SU-DHL-6 (cell line): ENCODE measurements around the gene BMPR1A.

Experiments
- H2AFZ ChIP-seq: fragments of 200-600 bp; sonication (generic); 2 replicates; pipeline ENCODE4 v1.6.1; 2014; ENCODE audit warnings: low read depth, mild to moderate bottlenecking, moderate library complexity, mixed read lengths, antibody characterized with exemption, low read length; ENCODE audit not compliant: severe bottlenecking
- H3F3A ChIP-seq: fragments of 200-600 bp; shearing (Covaris generic); 2 replicates; pipeline ENCODE4 v1.6.0; 2016; ENCODE audit warnings: antibody characterized with exemption, mild to moderate bottlenecking; ENCODE audit not compliant: insufficient read depth
- H3K27ac ChIP-seq: fragments of 200-600 bp; sonication (generic); 2 replicates; pipeline ENCODE4 v1.5.1; 2016; ENCODE audit warnings: low read depth, mild to moderate bottlenecking, low read length, moderate library complexity, mixed read lengths
- H3K27me3 ChIP-seq: fragments of 200-600 bp; sonication (generic), shearing (Covaris generic); 2 replicates; pipeline ENCODE4 v1.6.0; 2014; ENCODE audit warnings: mild to moderate bottlenecking, low read length
- H3K36me3 ChIP-seq: fragments of 200-600 bp; sonication (generic); 2 replicates; pipeline ENCODE4 v1.6.1; 2014; ENCODE audit warnings: mild to moderate bottlenecking, low read length, mixed read lengths
- H3K4me2 ChIP-seq: fragments of 300-600, 200-600 bp; shearing (Covaris generic), sonication (generic); 2 replicates; pipeline ENCODE4 v1.6.0; 2014; ENCODE audit warnings: low read length, low read depth, mild to moderate bottlenecking; ENCODE audit not compliant: poor library complexity, severe bottlenecking
- H3K4me3 ChIP-seq: fragments of 200-600 bp; sonication (generic); 2 replicates; pipeline ENCODE4 v1.5.1; 2014; ENCODE audit warnings: antibody characterized with exemption, low read length, mild to moderate bottlenecking, mixed read lengths; ENCODE audit not compliant: insufficient read depth, poor library complexity, severe bottlenecking
- H3K79me2 ChIP-seq: fragments of 200-600 bp; sonication (generic); 2 replicates; pipeline ENCODE4 v1.6.1; 2014; ENCODE audit warnings: mild to moderate bottlenecking, low read length, moderate library complexity; ENCODE audit not compliant: insufficient read depth
- H3K9ac ChIP-seq: fragments of 200-600 bp; sonication (generic); 2 replicates; pipeline ENCODE4 v1.7.0; 2014; ENCODE audit warnings: mild to moderate bottlenecking, low read length
- H3K9me2 ChIP-seq: fragments of 200-600 bp; sonication (generic); replicated peaks from 2 replicates; pipeline ENCODE4 v1.6.1; 2014; ENCODE audit warnings: low read length; ENCODE audit not compliant: insufficient read depth
- H3K9me3 ChIP-seq: fragments of 200-600 bp; sonication (generic); 2 replicates; pipeline ENCODE4 v1.6.1; 2014; ENCODE audit warnings: low read length, mixed read lengths; ENCODE audit not compliant: insufficient read depth
- H4K20me1 ChIP-seq: fragments of 200-600 bp; sonication (generic); 2 replicates; pipeline ENCODE4 v1.6.1; 2014; ENCODE audit warnings: low read depth, mild to moderate bottlenecking, antibody characterized with exemption, low read length, moderate library complexity, mixed read lengths
- EZH2phosphoT487 ChIP-seq: fragments of 200-600 bp; sonication (generic), shearing (Covaris generic); conservative IDR thresholded peaks from 2 replicates; pipeline ENCODE4 v1.6.1; 2018; ENCODE audit warnings: mild to moderate bottlenecking, antibody characterized with exemption, low read length, moderate library complexity, mixed read lengths
- TF ChIP-seq, protein P1 (sequence below): fragments of 200-600 bp; sonication (generic); IDR thresholded peaks from one replicate; pipeline ENCODE4 v1.5.1; 2017; ENCODE audit warnings: antibody characterized with exemption, mild to moderate bottlenecking, low read length, moderate library complexity; ENCODE audit not compliant: insufficient read depth, poor library complexity, severe bottlenecking

BMPR1A gene

DNA sequence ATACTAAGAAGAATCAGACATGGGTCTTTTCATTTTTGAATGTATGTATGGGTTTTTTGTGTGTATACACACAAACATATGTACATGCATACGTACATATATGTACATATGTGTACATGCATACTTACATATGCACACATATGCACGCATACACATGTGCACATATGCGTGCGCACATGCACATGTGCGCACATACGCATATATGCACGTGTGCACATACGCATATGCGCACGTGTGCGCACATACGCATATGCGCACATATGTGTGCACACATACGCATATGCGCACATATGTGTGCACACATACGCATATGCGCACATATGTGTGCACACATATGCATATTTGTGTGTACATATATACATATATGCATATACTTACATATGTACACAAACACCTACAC is 4.9 kb upstream of the BMPR1A start:
- Histone ChIP-seq H3K9me2 (no peaks in the 10 kb centered on the region), H3K27me3 (no peaks in the 10 kb centered on the region), H2AFZ (no peak overlapping the region), H4K20me1 (no peaks in the 10 kb centered on the region), H3K36me3 (no peaks in the 10 kb centered on the region), H3K9ac (no peak overlapping the region), H3K9me3 (no peaks in the 10 kb centered on the region), H3K79me2 (peaks cover 7% of the 10 kb centered on the region), H3F3A (peaks cover 37% of the 10 kb centered on the region), H3K27ac (no peak overlapping the region), H3K4me2 (no peak overlapping the region), H3K4me3 (no peak overlapping the region)
- no peak for TF ChIP-seq EZH2phosphoT487
- TF ChIP-seq, protein P1, sequence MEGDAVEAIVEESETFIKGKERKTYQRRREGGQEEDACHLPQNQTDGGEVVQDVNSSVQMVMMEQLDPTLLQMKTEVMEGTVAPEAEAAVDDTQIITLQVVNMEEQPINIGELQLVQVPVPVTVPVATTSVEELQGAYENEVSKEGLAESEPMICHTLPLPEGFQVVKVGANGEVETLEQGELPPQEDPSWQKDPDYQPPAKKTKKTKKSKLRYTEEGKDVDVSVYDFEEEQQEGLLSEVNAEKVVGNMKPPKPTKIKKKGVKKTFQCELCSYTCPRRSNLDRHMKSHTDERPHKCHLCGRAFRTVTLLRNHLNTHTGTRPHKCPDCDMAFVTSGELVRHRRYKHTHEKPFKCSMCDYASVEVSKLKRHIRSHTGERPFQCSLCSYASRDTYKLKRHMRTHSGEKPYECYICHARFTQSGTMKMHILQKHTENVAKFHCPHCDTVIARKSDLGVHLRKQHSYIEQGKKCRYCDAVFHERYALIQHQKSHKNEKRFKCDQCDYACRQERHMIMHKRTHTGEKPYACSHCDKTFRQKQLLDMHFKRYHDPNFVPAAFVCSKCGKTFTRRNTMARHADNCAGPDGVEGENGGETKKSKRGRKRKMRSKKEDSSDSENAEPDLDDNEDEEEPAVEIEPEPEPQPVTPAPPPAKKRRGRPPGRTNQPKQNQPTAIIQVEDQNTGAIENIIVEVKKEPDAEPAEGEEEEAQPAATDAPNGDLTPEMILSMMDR: no peak

GRCh38 chr10:86752311-86752710 is 4.1 kb upstream of the BMPR1A start:
- no peaks in the 10 kb centered on the region for H4K20me1 ChIP-seq
- H3K4me2 ChIP-seq: peak overlapping the region; percentile 86
- TF ChIP-seq, protein P1: no peak
- TF ChIP-seq EZH2phosphoT487: no peak
- no peaks in the 10 kb centered on the region for H3K9me2 ChIP-seq
- no peak overlapping the region for H2AFZ ChIP-seq
- no peak overlapping the region for H3K9ac ChIP-seq
- H3K27me3 ChIP-seq: no peaks in the 10 kb centered on the region
- H3K4me3 ChIP-seq: no peak overlapping the region
- H3K9me3 ChIP-seq: no peaks in the 10 kb centered on the region
- H3K79me2 ChIP-seq: peaks cover 11% of the 10 kb centered on the region
- peaks cover 37% of the 10 kb centered on the region for H3F3A ChIP-seq
- no peaks in the 10 kb centered on the region for H3K36me3 ChIP-seq
- H3K27ac ChIP-seq: peak overlapping the region; percentile 86

GRCh38 chr10:86753051-86753450 is 3.4 kb upstream of the BMPR1A start:
- Histone ChIP-seq H3K9me2 (no peaks in the 10 kb centered on the region), H3K4me2 (peak overlapping the region; percentile 86), H3K27ac (peak overlapping the region; percentile 86), H3K9me3 (no peaks in the 10 kb centered on the region), H3K9ac (peak overlapping the region; percentile 41), H3K4me3 (peak overlapping the region; percentile 17), H4K20me1 (peaks cover 4% of the 10 kb centered on the region), H2AFZ (no peak overlapping the region), H3F3A (peaks cover 44% of the 10 kb centered on the region), H3K36me3 (no peaks in the 10 kb centered on the region), H3K27me3 (no peaks in the 10 kb centered on the region), H3K79me2 (peaks cover 19% of the 10 kb centered on the region)
- no peak for TF ChIP-seq EZH2phosphoT487

DNA sequence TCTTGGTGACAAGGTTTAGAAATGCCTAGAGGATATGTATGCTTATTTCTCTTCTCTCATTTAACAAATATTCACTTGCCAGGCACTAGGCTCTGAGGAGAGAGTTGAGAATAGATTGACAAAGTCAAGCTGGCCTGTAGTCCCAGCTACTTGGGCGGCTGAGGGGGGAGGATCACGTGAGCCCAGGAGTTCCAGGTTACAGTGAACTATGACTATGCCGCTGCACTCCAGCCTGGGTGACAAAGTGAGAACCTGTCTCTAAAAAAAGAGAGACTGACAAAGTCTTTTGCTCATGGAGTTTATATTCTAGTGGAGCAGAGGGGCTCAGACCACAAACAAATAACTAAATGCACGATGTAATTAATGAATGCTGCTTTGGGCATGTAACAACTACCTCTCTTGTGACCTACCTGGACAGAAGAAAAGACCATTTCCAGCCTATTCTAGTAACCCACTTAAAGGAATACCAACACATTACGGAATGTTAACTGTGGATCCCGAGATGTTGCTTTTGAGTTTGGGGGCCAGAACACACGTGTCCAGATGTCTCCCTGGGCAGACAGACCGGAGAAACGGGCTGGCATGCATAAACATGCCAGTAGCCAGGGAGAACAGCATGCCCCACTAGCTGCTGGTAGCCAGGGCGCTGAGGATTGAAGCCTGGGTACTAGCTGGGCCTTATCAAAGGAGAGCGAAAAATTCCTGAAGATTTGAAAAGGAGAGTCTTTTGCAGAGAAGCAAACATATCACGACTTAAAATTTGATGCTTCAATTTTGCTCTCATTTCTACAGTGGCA is 2.6 kb upstream of the BMPR1A start:
- no peak overlapping the region for H2AFZ ChIP-seq
- peaks cover 26% of the 10 kb centered on the region for H3K79me2 ChIP-seq
- peak overlapping the region; percentile 17 for H3K4me3 ChIP-seq
- H3K9me3 ChIP-seq: no peaks in the 10 kb centered on the region
- H3K36me3 ChIP-seq: no peaks in the 10 kb centered on the region
- H3K9me2 ChIP-seq: no peaks in the 10 kb centered on the region
- peak overlapping the region; percentile 86 for H3K27ac ChIP-seq
- no peak for TF ChIP-seq EZH2phosphoT487
- TF ChIP-seq, protein P1: no peak
- H3K4me2 ChIP-seq: peak overlapping the region; percentile 86
- peaks cover 50% of the 10 kb centered on the region for H3F3A ChIP-seq
- H4K20me1 ChIP-seq: peaks cover 11% of the 10 kb centered on the region
- peak overlapping the region; percentile 41 for H3K9ac ChIP-seq
- no peaks in the 10 kb centered on the region for H3K27me3 ChIP-seq
